Neuronal stem cell (in vitro differentiated cells): ENCODE measurements around the gene PKN3.

Source experiments
- DNase-seq: peaks from one replicate; pipeline ENCODE4 v3.0.0-alpha.2; 2013; ENCODE audit warnings: low spot score
- H2AFZ ChIP-seq: one replicate; pipeline ENCODE4 v1.6.1; 2013; ENCODE audit warnings: mild to moderate bottlenecking, low read length, inconsistent platforms
- H2AK5ac ChIP-seq: 2 replicates; pipeline ENCODE4 v1.6.1; 2013; ENCODE audit warnings: low read depth, mild to moderate bottlenecking, inconsistent platforms, low read length, moderate library complexity, mixed read lengths
- H2BK120ac ChIP-seq: 2 replicates; pipeline ENCODE4 v1.6.1; 2013; ENCODE audit warnings: low read depth, mild to moderate bottlenecking, inconsistent platforms, low read length, moderate library complexity, mixed read lengths
- H2BK12ac ChIP-seq: one replicate; pipeline ENCODE4 v1.6.1; 2013; ENCODE audit warnings: low read length, inconsistent platforms
- H2BK15ac ChIP-seq: 2 replicates; pipeline ENCODE4 v1.6.1; 2013; ENCODE audit warnings: mild to moderate bottlenecking, low read length, inconsistent platforms, mixed read lengths
- H2BK5ac ChIP-seq: one replicate; pipeline ENCODE4 v1.6.1; 2013; ENCODE audit warnings: inconsistent platforms, mild to moderate bottlenecking, low read length, moderate library complexity
- H3K14ac ChIP-seq: one replicate; pipeline ENCODE4 v1.6.1; 2013; ENCODE audit warnings: low read length, inconsistent platforms
- H3K18ac ChIP-seq: 2 replicates; pipeline ENCODE4 v1.6.1; 2013; ENCODE audit warnings: low read length, inconsistent platforms
- H3K23ac ChIP-seq: 2 replicates; pipeline ENCODE4 v1.6.1; 2013; ENCODE audit warnings: low read depth, mild to moderate bottlenecking, mixed read lengths, low read length, inconsistent platforms; ENCODE audit not compliant: poor library complexity
- H3K27ac ChIP-seq: replicated peaks from 3 replicates; pipeline ENCODE4 v1.5.1; 2013; ENCODE audit warnings: low read length, inconsistent platforms
- H3K27me3 ChIP-seq, 3 experiments: 2 replicates each; pipeline ENCODE4 v1.6.1; 2013; ENCODE audit warnings: low read length in 3 of 3, mild to moderate bottlenecking in 2 of 3, inconsistent platforms in 1 of 3, low read depth in 1 of 3, mixed read lengths in 1 of 3, moderate library complexity in 1 of 3; ENCODE audit not compliant: control insufficient read depth in 3 of 3, insufficient read depth in 3 of 3
- H3K36me3 ChIP-seq, 2 donors: replicated peaks in 1 of 2; 2 replicates each; pipeline ENCODE4 v1.6.1; 2013; ENCODE audit warnings: low read length in 2 of 2; ENCODE audit not compliant: control insufficient read depth in 2 of 2, insufficient read depth in 2 of 2
- H3K4ac ChIP-seq: 2 replicates; pipeline ENCODE4 v1.6.1; 2013; ENCODE audit warnings: inconsistent platforms, mild to moderate bottlenecking, low read length, moderate library complexity
- H3K4me1 ChIP-seq, 2 donors: 1 replicate in 1 of 2; 2 replicates in 1 of 2; pipeline ENCODE4 v1.6.1; 2013; ENCODE audit warnings: low read length in 2 of 2, low read depth in 1 of 2; ENCODE audit not compliant: control insufficient read depth in 2 of 2, insufficient read depth in 1 of 2
- H3K4me2 ChIP-seq: one replicate; pipeline ENCODE4 v1.6.1; 2013; ENCODE audit warnings: mild to moderate bottlenecking, low read length, inconsistent platforms; ENCODE audit not compliant: insufficient read depth, poor library complexity, severe bottlenecking
- H3K4me3 ChIP-seq, 2 donors: 2 replicates each; pipeline ENCODE4 v1.5.1; 2013; ENCODE audit warnings: low read length in 2 of 2, mild to moderate bottlenecking in 2 of 2, inconsistent platforms in 1 of 2, moderate library complexity in 1 of 2
- H3K79me1 ChIP-seq: one replicate; pipeline ENCODE4 v1.6.1; 2013; ENCODE audit warnings: low read depth, mild to moderate bottlenecking, inconsistent platforms, low read length, moderate library complexity
- H3K9ac ChIP-seq: one replicate; pipeline ENCODE4 v1.6.1; 2013; ENCODE audit warnings: mild to moderate bottlenecking, low read depth, low read length, inconsistent platforms; ENCODE audit not compliant: poor library complexity
- H3K9me3 ChIP-seq, 2 donors: replicated peaks in 1 of 2; 2 replicates each; pipeline versions ENCODE3 to v1.6.1; 2013; ENCODE audit warnings: low read length in 2 of 2, mild to moderate bottlenecking in 2 of 2, inconsistent platforms in 1 of 2, low read depth in 1 of 2, mixed read lengths in 1 of 2, moderate library complexity in 1 of 2; ENCODE audit not compliant: control insufficient read depth in 2 of 2, insufficient read depth in 1 of 2
- H4K8ac ChIP-seq: one replicate; pipeline ENCODE4 v1.6.1; 2013; ENCODE audit warnings: low read depth, mild to moderate bottlenecking, inconsistent platforms, low read length, moderate library complexity
- H4K91ac ChIP-seq: one replicate; pipeline ENCODE4 v1.6.1; 2013; ENCODE audit warnings: low read length, low read depth, mild to moderate bottlenecking, inconsistent platforms; ENCODE audit not compliant: poor library complexity
- WGBS, 2 donors: extraction: QIAGEN DNeasy Blood & Tissue Kit; methylation state at CpG; one replicate each; pipeline ENCODE4 v1.1.7; 2013; ENCODE audit warnings: missing lambda C conversion rate in 2 of 2, mixed read lengths in 1 of 2; ENCODE audit not compliant: insufficient read length in 2 of 2, insufficient replicate concordance in 1 of 2; ENCODE audit errors: extremely low coverage in 2 of 2; 5-methylcytosine and 5-hydroxymethylcytosine counted together

The PKN3 gene

DNA sequence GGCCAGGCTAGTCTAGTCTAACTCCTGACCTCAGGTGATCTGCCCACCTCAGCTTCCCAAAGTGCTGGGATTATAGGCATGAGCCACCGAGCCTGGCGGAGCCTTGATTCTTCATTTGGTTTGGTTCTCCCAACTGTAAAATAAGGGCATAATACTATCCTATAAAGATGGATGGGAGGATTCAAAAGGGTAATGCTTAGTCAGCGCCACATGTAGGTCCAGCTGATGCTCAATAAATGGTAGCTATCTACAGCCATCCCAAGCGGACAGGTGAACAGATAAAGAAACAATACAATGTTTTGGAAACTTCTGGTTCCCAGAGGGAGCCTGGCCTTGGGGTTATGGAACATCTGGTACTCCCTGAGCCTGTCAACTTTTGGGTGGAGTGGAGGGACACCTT is 26.9 kb upstream of the PKN3 start:
- H3K4me1 ChIP-seq, result no peaks in the 10 kb centered on the region
- no peaks in the 10 kb centered on the region for H3K36me3 ChIP-seq
- no peak overlapping the region for H2BK12ac ChIP-seq
- no peak overlapping the region for H4K8ac ChIP-seq
- H3K27ac ChIP-seq, result no peak overlapping the region
- H2AK5ac ChIP-seq, result no peak overlapping the region
- no peak overlapping the region for H3K4me3 ChIP-seq
- no peak overlapping the region for H3K4me2 ChIP-seq
- no peak overlapping the region for H2BK15ac ChIP-seq
- no peak overlapping the region for H3K9ac ChIP-seq
- H2BK5ac ChIP-seq, result no peak overlapping the region
- no peak overlapping the region for H2AFZ ChIP-seq
- no peak overlapping the region for H3K4ac ChIP-seq
- no peak overlapping the region for H3K14ac ChIP-seq
- H3K18ac ChIP-seq, result no peak overlapping the region
- DNase-seq, result no peak
- WGBS, 2 donors, result no CpG with 5 or more reads among the region's 4 CpGs
- no peaks in the 10 kb centered on the region for H3K9me3 ChIP-seq
- no peak overlapping the region for H2BK120ac ChIP-seq
- no peaks in the 10 kb centered on the region for H3K27me3 ChIP-seq
- H3K23ac ChIP-seq, result no peak overlapping the region
- H3K79me1 ChIP-seq, result no peaks in the 10 kb centered on the region
- no peak overlapping the region for H4K91ac ChIP-seq

DNA sequence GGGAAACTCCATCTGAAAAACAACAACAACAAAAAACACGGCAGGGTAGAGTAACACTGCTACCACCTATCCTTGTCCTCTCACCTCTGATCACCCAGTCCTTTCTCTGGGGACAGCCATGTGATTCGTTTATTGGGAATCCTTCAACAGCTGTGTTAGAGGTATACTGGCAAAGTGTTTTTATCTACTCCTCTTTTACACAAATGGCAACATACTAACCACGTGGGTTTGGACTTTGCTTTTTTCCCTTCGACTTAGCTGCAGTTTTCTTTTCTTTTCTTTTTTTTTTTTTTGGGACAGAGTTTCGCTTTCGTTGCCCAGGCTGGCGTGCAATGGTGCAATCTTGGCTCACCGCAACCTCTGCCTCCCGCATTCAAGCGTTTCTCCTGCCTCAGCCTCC is 24.5 kb upstream of the PKN3 start:
- H3K9ac ChIP-seq, result no peak overlapping the region
- H3K4me2 ChIP-seq, result no peak overlapping the region
- H3K23ac ChIP-seq, result no peak overlapping the region
- H3K27ac ChIP-seq, result no peak overlapping the region
- no peak overlapping the region for H3K4me3 ChIP-seq
- H3K4ac ChIP-seq, result no peak overlapping the region
- no peak overlapping the region for H3K18ac ChIP-seq
- H3K9me3 ChIP-seq, result no peaks in the 10 kb centered on the region
- DNase-seq, result no peak
- H2BK120ac ChIP-seq, result no peak overlapping the region
- H2BK12ac ChIP-seq, result no peak overlapping the region
- H3K14ac ChIP-seq, result no peak overlapping the region
- H3K79me1 ChIP-seq, result no peaks in the 10 kb centered on the region
- H3K27me3 ChIP-seq, result no peaks in the 10 kb centered on the region
- H3K36me3 ChIP-seq, result no peaks in the 10 kb centered on the region
- H3K4me1 ChIP-seq, result no peaks in the 10 kb centered on the region
- H2AFZ ChIP-seq, result no peak overlapping the region
- H2AK5ac ChIP-seq, result no peak overlapping the region
- no peak overlapping the region for H2BK5ac ChIP-seq
- H2BK15ac ChIP-seq, result no peak overlapping the region
- H4K91ac ChIP-seq, result no peak overlapping the region
- no peak overlapping the region for H4K8ac ChIP-seq
- WGBS, 2 donors, result no CpG with 5 or more reads among the region's 10 CpGs

DNA sequence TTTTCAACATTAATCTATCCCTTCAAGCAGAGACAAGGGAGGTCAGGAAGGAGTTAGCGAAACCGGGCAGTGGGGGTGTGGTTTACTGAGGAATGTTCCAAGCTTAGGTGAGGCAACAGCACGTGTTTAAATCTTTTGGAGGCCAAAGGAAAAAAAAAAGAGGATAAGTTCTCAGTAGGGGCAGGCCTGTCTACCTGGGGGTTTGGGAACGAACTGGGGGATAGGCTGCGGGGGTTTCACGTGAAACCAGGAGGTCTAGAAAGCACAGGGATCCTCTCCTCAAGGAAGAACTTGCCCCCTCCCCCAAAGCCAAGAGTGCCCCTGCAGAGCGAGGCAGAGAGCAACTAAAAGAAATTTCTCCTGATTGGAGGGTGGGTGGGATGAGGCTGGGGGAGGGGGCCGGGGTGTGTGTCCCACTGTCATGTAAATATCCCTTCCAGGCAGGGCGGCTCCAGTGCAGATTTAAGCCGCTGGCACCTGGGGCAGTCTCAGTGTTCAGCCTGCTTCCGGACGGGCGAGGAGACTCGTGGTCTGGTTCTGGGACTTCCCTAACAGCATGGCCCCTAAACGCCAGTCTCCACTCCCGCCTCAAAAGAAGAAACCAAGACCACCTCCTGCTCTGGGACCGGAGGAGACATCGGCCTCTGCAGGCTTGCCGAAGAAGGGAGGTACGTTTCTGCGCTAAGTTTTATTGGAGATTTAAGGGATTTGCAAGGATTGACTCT is 18.8 kb upstream of the PKN3 start:
- Histone ChIP-seq H3K9me3 (no peaks in the 10 kb centered on the region), H2BK12ac (peak overlapping the region; percentile 24), H3K79me1 (peaks cover 2% of the 10 kb centered on the region), H3K18ac (peak overlapping the region; percentile 68), H3K4me1 (peaks cover 15 to 22% of the 10 kb centered on the region in 2 donors), H3K36me3 (no peaks in the 10 kb centered on the region), H2BK15ac (peak overlapping the region; percentile 6), H4K91ac (no peak overlapping the region), H3K23ac (peak overlapping the region; percentile 90), H2BK120ac (no peak overlapping the region), H3K27me3 (no peaks in the 10 kb centered on the region), H3K4me2 (peak overlapping the region; percentile 85), H2BK5ac (no peak overlapping the region), H3K27ac (peak overlapping the region; percentile 87), H4K8ac (no peak overlapping the region), H2AFZ (peak overlapping the region; percentile 90), H3K14ac (no peak overlapping the region), H2AK5ac (no peak overlapping the region), H3K9ac (peak overlapping the region; percentile 70), H3K4ac (peak overlapping the region; percentile 13), H3K4me3 (peak overlapping the region; percentile 65 to 79)
- WGBS, 2 donors, result no CpG with 5 or more reads among the region's 21 CpGs
- DNase-seq, result peak; percentile 76

DNA sequence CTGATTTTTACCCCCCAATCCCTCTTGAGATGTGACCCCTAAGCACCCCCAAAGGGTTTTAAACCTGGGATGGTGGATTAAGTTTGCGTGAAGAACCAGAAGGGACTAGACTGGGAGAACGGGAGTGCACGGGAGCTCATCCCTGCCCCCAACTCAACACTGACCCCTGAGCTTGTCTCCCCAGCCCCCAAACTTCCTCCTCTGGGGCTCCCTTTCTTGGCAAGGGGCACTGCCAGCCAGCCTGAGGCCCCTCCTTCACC is 18.3 kb upstream of the PKN3 start:
- no peaks in the 10 kb centered on the region for H3K36me3 ChIP-seq
- WGBS, 2 donors, result no CpG with 5 or more reads among the region's 3 CpGs
- H3K14ac ChIP-seq, result no peak overlapping the region
- no peak overlapping the region for H2BK120ac ChIP-seq
- peak overlapping the region; percentile 85 for H3K4me2 ChIP-seq
- H3K18ac ChIP-seq, result peak overlapping the region; percentile 92
- peak overlapping the region; percentile 65 to 79 for H3K4me3 ChIP-seq
- H2BK15ac ChIP-seq, result peak overlapping the region; percentile 6
- no peak overlapping the region for H2BK5ac ChIP-seq
- H3K9me3 ChIP-seq, result no peaks in the 10 kb centered on the region
- H3K4ac ChIP-seq, result peak overlapping the region; percentile 13
- H2AK5ac ChIP-seq, result no peak overlapping the region
- H2AFZ ChIP-seq, result peak overlapping the region; percentile 90
- peaks cover 15 to 24% of the 10 kb centered on the region in 2 donors for H3K4me1 ChIP-seq
- DNase-seq, result peak; percentile 29
- H4K91ac ChIP-seq, result no peak overlapping the region
- H3K27ac ChIP-seq, result peak overlapping the region; percentile 87
- peak overlapping the region; percentile 24 for H2BK12ac ChIP-seq
- no peak overlapping the region for H4K8ac ChIP-seq
- no peak overlapping the region for H3K23ac ChIP-seq
- no peak overlapping the region for H3K9ac ChIP-seq
- peaks cover 2% of the 10 kb centered on the region for H3K79me1 ChIP-seq
- H3K27me3 ChIP-seq, result no peaks in the 10 kb centered on the region
